Mesothelial cell of epicardium (in vitro differentiated cells): ENCODE measurements around the gene CFAP97. TPM values are rescaled to one million over a fixed set of nuclear protein-coding genes. Genes with fewer than 3 reads are reported as not detected.
A peak's percentile ranks its signal among the peaks of the same experiment; 100 is the strongest.

Source experiments
- DNase-seq, 2 experiments: peaks; one replicate each; pipeline ENCODE4 v3.0.0; 2021; ENCODE audit warnings: low spot score in 2 of 2; ENCODE audit not compliant: unreplicated experiment in 2 of 2
- H3K27ac Mint-ChIP-seq: 2 replicates; pipeline ENCODE4 v1.8.0; 2021; ENCODE audit warnings: mixed read lengths
- H3K27me3 Mint-ChIP-seq: 2 replicates; pipeline ENCODE4 v1.8.0; 2021; ENCODE audit warnings: low read depth, mixed read lengths
- H3K36me3 Mint-ChIP-seq: 2 replicates; pipeline ENCODE4 v1.8.0; 2021; ENCODE audit warnings: mixed read lengths
- H3K4me1 Mint-ChIP-seq: 2 replicates; pipeline ENCODE4 v1.8.0; 2021; ENCODE audit warnings: mixed read lengths
- H3K4me3 Mint-ChIP-seq: 2 replicates; pipeline ENCODE4 v1.8.0; 2021; ENCODE audit warnings: mild to moderate bottlenecking, moderate library complexity, mixed read lengths
- H3K9me3 Mint-ChIP-seq: 2 replicates; pipeline ENCODE4 v1.8.0; 2021; ENCODE audit warnings: mixed read lengths
- CTCF ChIP-seq: fragments of 200-600 bp; sonication (generic); IDR thresholded peaks from one replicate; pipeline ENCODE4 v1.5.0; 2021; ENCODE audit warnings: antibody characterized with exemption; ENCODE audit not compliant: unreplicated experiment
- total RNA-seq: library from RNA; stranded (reverse); gene quantifications from 3 replicates; pipeline ENCODE4 v1.2.1, GENCODE V29; 2021

The CFAP97 gene
- total RNA-seq, 1 donor from 2014 or later, result 28.2 TPM

GRCh38 chr4:185142564-185142911 lies 61.3 kb downstream of the CFAP97 start:
- peaks cover 21% of the 10 kb centered on the region for H3K4me1 Mint-ChIP-seq
- H3K27me3 Mint-ChIP-seq, result peaks cover 4% of the 10 kb centered on the region
- no peaks in the 10 kb centered on the region for H3K9me3 Mint-ChIP-seq
- H3K27ac Mint-ChIP-seq, result peak overlapping the region; percentile 72
- peaks cover 9% of the 10 kb centered on the region for H3K36me3 Mint-ChIP-seq
- peak overlapping the region; percentile 79 for H3K4me3 Mint-ChIP-seq
- TF ChIP-seq CTCF, result no peak
- DNase-seq, result no peak

GRCh38 chr4:185141777-185142176 lies 62.0 kb downstream of the CFAP97 start:
- Mint-ChIP-seq H3K27me3 (peaks cover 4% of the 10 kb centered on the region), H3K9me3 (no peaks in the 10 kb centered on the region), H3K4me3 (no peak overlapping the region)

GRCh38 chr4:185139736-185140135 lies 64.1 kb downstream of the CFAP97 start:
- Mint-ChIP-seq H3K36me3 (no peaks in the 10 kb centered on the region), H3K4me3 (no peak overlapping the region), H3K27ac (no peak overlapping the region), H3K4me1 (peaks cover 15% of the 10 kb centered on the region), H3K9me3 (no peaks in the 10 kb centered on the region), H3K27me3 (peaks cover 4% of the 10 kb centered on the region)
- no peak for DNase-seq
- TF ChIP-seq CTCF, result no peak

More at GRCh38 chr4:185141777-185142176, 62.0 kb downstream of the CFAP97 start:
- Mint-ChIP-seq H3K27ac (no peak overlapping the region), H3K36me3 (peaks cover 9% of the 10 kb centered on the region), H3K4me1 (peaks cover 21% of the 10 kb centered on the region)
- no peak for TF ChIP-seq CTCF
- DNase-seq, result no peak

- Mint-ChIP-seq H3K4me3 (no peak overlapping the region), H3K9me3 (no peaks in the 10 kb centered on the region), H3K36me3 (no peaks in the 10 kb centered on the region), H3K27me3 (peaks cover 4% of the 10 kb centered on the region), H3K4me1 (peaks cover 6% of the 10 kb centered on the region), H3K27ac (no peak overlapping the region)
- no peak for TF ChIP-seq CTCF
- no peak for DNase-seq
These were observed 65.6 kb downstream of the CFAP97 start for GRCh38 chr4:185138161-185138560.

- no peaks in the 10 kb centered on the region for H3K9me3 Mint-ChIP-seq
- DNase-seq, result no peak
- peaks cover 3% of the 10 kb centered on the region for H3K4me1 Mint-ChIP-seq
- H3K27ac Mint-ChIP-seq, result no peak overlapping the region
- peaks cover 4% of the 10 kb centered on the region for H3K27me3 Mint-ChIP-seq
- no peaks in the 10 kb centered on the region for H3K36me3 Mint-ChIP-seq
- H3K4me3 Mint-ChIP-seq, result no peak overlapping the region
- no peak for TF ChIP-seq CTCF
These were observed 66.4 kb downstream of the CFAP97 start for GRCh38 chr4:185137233-185137925.
